Measurements from ENCODE around the gene CTBP2.

DNA sequence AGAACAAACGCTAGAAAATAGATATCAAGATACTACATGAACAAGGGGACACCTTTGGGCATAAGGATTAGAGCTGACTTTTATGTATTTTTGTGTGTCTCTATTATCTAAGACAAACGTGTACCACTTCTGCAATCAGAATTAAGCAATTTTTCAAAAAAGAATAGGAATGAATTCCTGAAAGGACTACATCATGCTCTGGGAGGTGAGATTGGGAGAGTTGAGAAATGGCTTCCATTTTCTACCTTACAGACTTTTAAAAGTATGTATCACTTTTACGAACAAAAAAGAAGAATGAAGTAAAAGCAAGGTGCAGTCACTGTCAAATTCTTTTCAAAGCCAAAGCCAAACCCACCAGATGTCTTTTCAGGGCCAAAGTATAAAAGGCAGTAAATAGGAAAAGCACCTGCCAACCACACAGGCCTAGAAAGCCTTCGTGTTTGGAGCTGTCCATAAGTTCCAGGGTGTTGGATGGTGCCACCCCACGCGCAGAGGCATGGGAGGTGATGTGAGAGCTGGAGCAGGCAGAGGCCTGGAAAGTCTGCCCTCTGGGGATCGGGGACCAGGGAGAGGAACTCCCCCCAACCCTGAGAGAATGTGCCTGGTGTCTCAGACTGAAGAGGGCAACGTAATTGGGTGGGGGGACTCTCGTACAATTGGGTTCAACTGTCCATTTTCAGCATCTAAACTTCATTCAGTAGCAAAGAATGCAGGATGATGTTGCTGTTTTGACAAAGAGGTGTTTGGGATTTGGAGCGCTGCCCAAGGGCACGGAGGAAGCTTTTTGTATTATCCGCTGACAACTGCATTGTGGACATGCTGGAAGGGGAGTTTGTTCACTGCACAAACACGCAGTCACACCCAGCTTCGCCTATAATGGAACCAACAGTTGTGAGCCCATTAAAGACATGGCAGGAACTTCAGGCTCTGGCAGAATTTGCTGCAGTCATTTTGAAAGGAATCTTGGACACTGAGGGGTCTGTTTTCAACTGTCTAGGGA, 17.6 kb upstream of the CTBP2 start:
- no peak for TF ChIP-seq REST (IDR thresholded peaks at IDR 0.05; ENCODE audit: insufficient read depth in 1 of 2, low read depth in 2 of 2, low read length in 1 of 2)
- no peak for TF ChIP-seq SIN3A (IDR thresholded peaks at IDR 0.05; ENCODE audit: borderline replicate concordance, insufficient read depth, low read depth, low read length)
- TF ChIP-seq, protein P1, sequence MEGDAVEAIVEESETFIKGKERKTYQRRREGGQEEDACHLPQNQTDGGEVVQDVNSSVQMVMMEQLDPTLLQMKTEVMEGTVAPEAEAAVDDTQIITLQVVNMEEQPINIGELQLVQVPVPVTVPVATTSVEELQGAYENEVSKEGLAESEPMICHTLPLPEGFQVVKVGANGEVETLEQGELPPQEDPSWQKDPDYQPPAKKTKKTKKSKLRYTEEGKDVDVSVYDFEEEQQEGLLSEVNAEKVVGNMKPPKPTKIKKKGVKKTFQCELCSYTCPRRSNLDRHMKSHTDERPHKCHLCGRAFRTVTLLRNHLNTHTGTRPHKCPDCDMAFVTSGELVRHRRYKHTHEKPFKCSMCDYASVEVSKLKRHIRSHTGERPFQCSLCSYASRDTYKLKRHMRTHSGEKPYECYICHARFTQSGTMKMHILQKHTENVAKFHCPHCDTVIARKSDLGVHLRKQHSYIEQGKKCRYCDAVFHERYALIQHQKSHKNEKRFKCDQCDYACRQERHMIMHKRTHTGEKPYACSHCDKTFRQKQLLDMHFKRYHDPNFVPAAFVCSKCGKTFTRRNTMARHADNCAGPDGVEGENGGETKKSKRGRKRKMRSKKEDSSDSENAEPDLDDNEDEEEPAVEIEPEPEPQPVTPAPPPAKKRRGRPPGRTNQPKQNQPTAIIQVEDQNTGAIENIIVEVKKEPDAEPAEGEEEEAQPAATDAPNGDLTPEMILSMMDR (IDR thresholded peaks at IDR 0.05) = no peak

Measured in Panc1 (cell line).